Rectal smooth muscle tissue (tissue), 1 donor: ENCODE measurements around the gene YKT6.

Experiments used
- H3K27ac ChIP-seq: one replicate; pipeline ENCODE4 v1.7.0; 2013; ENCODE audit warnings: low read depth, low read length, inconsistent platforms
- H3K27me3 ChIP-seq: one replicate; pipeline ENCODE4 v1.7.0; 2013; ENCODE audit warnings: low read length; ENCODE audit not compliant: control insufficient read depth, insufficient read depth
- H3K36me3 ChIP-seq: one replicate; pipeline ENCODE4 v1.7.0; 2013; ENCODE audit warnings: low read length; ENCODE audit not compliant: control insufficient read depth, insufficient read depth
- H3K4me1 ChIP-seq: one replicate; pipeline ENCODE4 v1.7.0; 2013; ENCODE audit warnings: low read length; ENCODE audit not compliant: control insufficient read depth, insufficient read depth
- H3K4me3 ChIP-seq: one replicate; pipeline ENCODE4 v1.7.0; 2013; ENCODE audit warnings: low read length
- H3K9ac ChIP-seq: one replicate; pipeline ENCODE4 v1.7.0; 2013; ENCODE audit warnings: low read length

YKT6 gene

GRCh38 chr7:44236333-44236728, 35.6 kb downstream of the YKT6 start:
- no peak overlapping the region for H3K9ac ChIP-seq
- no peak overlapping the region for H3K27ac ChIP-seq
- H3K4me3 ChIP-seq: no peak overlapping the region
- H3K4me1 ChIP-seq: no peaks in the 10 kb centered on the region
- no peaks in the 10 kb centered on the region for H3K36me3 ChIP-seq
- no peaks in the 10 kb centered on the region for H3K27me3 ChIP-seq

DNA sequence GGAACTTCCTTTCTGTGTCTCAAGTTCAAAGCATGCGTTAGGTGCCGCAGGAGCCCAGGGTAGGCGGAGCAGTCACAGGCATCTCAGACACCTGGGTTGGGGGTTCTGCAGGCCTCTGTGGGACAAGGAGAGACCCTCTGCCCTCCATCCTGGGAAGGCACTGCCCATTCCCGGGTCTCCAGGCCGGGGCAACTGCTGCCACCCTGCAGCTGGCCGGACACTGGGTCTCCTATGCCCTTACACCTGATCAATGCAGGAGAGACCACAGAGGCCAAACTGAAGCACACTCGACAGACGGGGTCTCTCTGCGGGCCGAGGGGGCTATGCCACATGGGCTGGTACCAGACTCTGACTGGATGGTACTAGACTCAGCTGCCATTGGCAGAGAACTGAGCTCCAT, 36.9 kb downstream of the YKT6 start:
- H3K27me3 ChIP-seq: no peaks in the 10 kb centered on the region

DNA sequence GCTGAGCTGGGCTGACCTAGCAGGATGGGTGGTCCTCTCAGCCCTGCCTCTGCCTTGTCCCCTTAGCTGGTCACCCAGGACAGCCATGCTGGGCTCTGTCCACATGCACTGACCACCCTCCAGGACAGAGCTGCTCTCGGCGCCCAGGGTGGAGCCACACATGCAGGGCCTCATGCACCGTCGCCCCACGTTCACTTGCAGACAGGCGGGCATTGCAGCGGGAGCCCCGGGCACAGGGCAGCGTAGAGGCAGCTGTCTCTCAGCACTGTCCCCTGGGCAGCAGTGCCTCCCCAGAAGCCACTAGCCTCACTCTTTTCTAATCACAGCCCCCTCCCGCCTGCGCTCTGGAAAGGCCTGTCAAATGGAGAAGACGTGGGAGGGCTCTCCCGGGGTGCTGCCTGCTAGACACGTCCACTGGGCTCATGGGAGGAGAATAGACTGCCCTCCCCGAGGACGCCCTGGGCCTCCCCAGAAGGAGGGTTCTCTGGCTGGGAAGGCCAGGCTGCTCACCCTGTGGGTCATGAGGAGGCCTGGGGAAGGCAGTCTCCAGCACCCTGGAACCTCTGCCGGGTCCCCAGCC, 37.4 kb downstream of the YKT6 start:
- Histone ChIP-seq H3K27me3 (no peaks in the 10 kb centered on the region), H3K9ac (no peak overlapping the region), H3K27ac (no peak overlapping the region), H3K4me1 (no peaks in the 10 kb centered on the region), H3K36me3 (no peaks in the 10 kb centered on the region), H3K4me3 (no peak overlapping the region)

More for the DNA sequence above, 36.9 kb downstream of the YKT6 start:
- Histone ChIP-seq H3K4me3 (no peak overlapping the region), H3K4me1 (no peaks in the 10 kb centered on the region), H3K36me3 (no peaks in the 10 kb centered on the region), H3K9ac (no peak overlapping the region), H3K27ac (no peak overlapping the region)

DNA sequence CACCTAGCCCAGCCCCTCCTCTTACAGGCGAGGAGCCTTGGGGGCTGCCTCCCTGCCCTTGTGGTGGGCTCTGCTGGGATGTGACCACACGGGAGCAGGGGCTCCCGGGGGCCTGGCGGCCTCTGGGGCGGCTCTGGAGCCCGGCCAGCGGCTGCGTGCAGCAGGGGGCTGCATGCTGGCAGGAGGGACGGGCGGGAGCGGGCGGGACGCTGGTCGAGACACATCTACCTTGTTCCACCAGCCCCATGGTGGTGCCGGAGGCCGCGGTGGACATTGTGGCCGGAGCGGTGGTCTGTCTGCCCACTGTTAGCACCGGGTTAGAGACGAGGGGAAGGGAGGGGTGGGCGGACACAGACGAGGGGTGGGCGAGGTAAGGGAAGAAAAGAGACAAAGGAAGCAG, 38.6 kb downstream of the YKT6 start:
- Histone ChIP-seq H3K27ac (no peak overlapping the region), H3K27me3 (no peaks in the 10 kb centered on the region), H3K9ac (no peak overlapping the region), H3K4me1 (no peaks in the 10 kb centered on the region), H3K4me3 (no peak overlapping the region), H3K36me3 (no peaks in the 10 kb centered on the region)

DNA sequence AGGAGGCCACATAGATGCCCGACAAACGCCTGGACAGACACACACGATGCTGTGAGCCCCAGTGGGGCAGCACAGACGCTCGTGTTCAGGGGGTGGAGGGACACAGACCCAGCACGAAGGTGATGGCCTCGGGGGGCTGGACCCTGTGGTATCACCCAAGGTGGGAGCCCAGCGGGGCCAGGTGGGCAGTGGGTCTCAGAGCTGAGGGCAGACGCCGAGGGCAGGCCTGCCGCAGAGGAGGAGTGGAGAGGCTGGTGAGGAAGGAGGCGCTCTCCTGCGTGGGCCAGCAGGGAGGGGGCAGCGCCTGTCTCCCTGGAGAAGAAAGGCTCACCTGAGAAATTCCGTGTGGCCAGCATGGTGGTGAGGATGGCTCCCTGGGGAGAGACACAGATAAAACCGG, 39.6 kb downstream of the YKT6 start:
- Histone ChIP-seq H3K36me3 (no peaks in the 10 kb centered on the region), H3K4me3 (no peak overlapping the region), H3K4me1 (no peaks in the 10 kb centered on the region), H3K27ac (no peak overlapping the region), H3K27me3 (no peaks in the 10 kb centered on the region), H3K9ac (no peak overlapping the region)

- Histone ChIP-seq H3K4me3 (peak overlapping the region; percentile 49), H3K27ac (no peak overlapping the region), H3K36me3 (no peaks in the 10 kb centered on the region), H3K4me1 (no peaks in the 10 kb centered on the region), H3K9ac (no peak overlapping the region), H3K27me3 (no peaks in the 10 kb centered on the region)
These were observed 40.3 kb downstream of the YKT6 start for GRCh38 chr7:44240983-44241510.

DNA sequence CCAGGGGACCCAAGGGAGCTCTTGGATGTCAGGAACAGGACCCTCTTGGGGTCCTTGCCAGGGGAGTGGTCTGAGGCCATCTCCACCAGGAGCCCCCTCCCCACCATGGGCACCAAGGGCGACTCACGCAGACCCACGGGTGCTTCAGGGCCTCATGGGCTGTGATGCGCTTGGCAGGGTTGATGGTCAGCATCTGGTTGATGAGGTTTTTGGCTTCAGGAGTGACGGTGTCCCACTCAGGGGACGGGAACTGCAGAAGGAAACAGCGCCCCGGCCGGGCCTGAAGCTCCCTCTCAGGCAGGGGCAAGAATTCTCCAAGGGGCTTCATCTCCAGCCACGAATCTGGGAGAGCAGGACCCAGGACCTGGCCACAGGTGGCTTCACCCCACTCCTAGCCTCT, 41.3 kb downstream of the YKT6 start:
- Histone ChIP-seq H3K27me3 (no peaks in the 10 kb centered on the region), H3K4me1 (no peaks in the 10 kb centered on the region), H3K9ac (no peak overlapping the region), H3K27ac (no peak overlapping the region), H3K36me3 (no peaks in the 10 kb centered on the region), H3K4me3 (no peak overlapping the region)

GRCh38 chr7:44244282-44244681, 43.5 kb downstream of the YKT6 start:
- Histone ChIP-seq H3K4me3 (no peak overlapping the region), H3K27me3 (no peaks in the 10 kb centered on the region), H3K9ac (no peak overlapping the region), H3K27ac (no peak overlapping the region), H3K4me1 (no peaks in the 10 kb centered on the region), H3K36me3 (no peaks in the 10 kb centered on the region)

DNA sequence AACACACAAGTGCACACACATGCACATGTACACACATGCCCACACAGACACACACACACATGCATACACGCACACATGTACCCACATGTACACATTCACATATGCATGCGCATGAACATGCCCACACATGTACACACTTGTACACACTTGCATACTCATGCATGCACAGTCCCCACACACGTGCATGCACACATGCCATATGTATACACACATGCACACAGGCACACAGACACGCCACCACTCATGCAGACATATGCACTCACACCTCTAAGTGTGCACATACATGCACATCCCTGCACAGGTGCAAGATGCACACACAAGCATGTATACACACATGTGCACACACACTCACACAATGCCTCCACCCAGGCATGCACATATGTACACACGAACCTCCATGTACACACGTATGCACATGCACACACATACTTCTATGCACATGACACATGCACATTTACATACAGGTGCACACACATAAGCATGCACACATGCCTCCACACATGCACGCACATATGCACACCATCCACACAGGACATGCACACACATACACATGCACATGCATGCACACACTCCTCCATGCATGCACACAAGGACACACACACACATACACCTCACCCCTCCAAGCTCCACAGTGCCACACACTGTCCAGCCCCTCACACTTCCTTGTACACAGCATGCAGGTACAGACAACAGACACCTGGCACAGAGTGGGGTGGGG, 45.8 kb downstream of the YKT6 start:
- Histone ChIP-seq H3K4me1 (no peaks in the 10 kb centered on the region), H3K9ac (no peak overlapping the region), H3K36me3 (no peaks in the 10 kb centered on the region), H3K4me3 (no peak overlapping the region), H3K27ac (no peak overlapping the region), H3K27me3 (no peaks in the 10 kb centered on the region)

- Histone ChIP-seq H3K27me3 (no peaks in the 10 kb centered on the region), H3K4me1 (no peaks in the 10 kb centered on the region), H3K27ac (no peak overlapping the region), H3K4me3 (no peak overlapping the region), H3K36me3 (no peaks in the 10 kb centered on the region), H3K9ac (no peak overlapping the region)
These were observed 47.3 kb downstream of the YKT6 start for GRCh38 chr7:44247868-44248651.

- Histone ChIP-seq H3K4me1 (no peaks in the 10 kb centered on the region), H3K27ac (no peak overlapping the region), H3K4me3 (no peak overlapping the region), H3K27me3 (no peaks in the 10 kb centered on the region), H3K9ac (no peak overlapping the region), H3K36me3 (no peaks in the 10 kb centered on the region)
These were observed 49.0 kb downstream of the YKT6 start for GRCh38 chr7:44249639-44250234.

GRCh38 chr7:44251269-44251668, 50.5 kb downstream of the YKT6 start:
- Histone ChIP-seq H3K27me3 (no peaks in the 10 kb centered on the region), H3K36me3 (no peaks in the 10 kb centered on the region), H3K4me3 (no peak overlapping the region), H3K9ac (no peak overlapping the region), H3K27ac (no peak overlapping the region), H3K4me1 (no peaks in the 10 kb centered on the region)
